HUES64 (cell line): ENCODE measurements around the gene PLCXD3. TPM values are rescaled to one million over a fixed set of nuclear protein-coding genes. Genes with fewer than 3 reads are reported as not detected.

Experiments
- H3K27ac ChIP-seq: 2 replicates; pipeline ENCODE4 v1.7.0; 2013; ENCODE audit warnings: low read depth, low read length, inconsistent platforms
- H3K27me3 ChIP-seq: 2 replicates; pipeline ENCODE4 v1.6.1; 2013; ENCODE audit warnings: mild to moderate bottlenecking, low read length; ENCODE audit not compliant: insufficient read depth
- H3K36me3 ChIP-seq: 2 replicates; pipeline ENCODE4 v1.6.1; 2013; ENCODE audit warnings: mild to moderate bottlenecking, low read length; ENCODE audit not compliant: insufficient read depth
- H3K4me1 ChIP-seq: 2 replicates; pipeline ENCODE4 v1.6.1; 2013; ENCODE audit warnings: mild to moderate bottlenecking, low read length, moderate library complexity; ENCODE audit not compliant: insufficient read depth
- H3K4me3 ChIP-seq: 2 replicates; pipeline ENCODE4 v1.5.1; 2013; ENCODE audit warnings: mild to moderate bottlenecking, low read length, moderate library complexity
- H3K9ac ChIP-seq: 2 replicates; pipeline ENCODE4 v1.6.1; 2013; ENCODE audit warnings: mild to moderate bottlenecking, low read depth, low read length
- H3K9me3 ChIP-seq: 2 replicates; pipeline ENCODE4 v1.6.1; 2013; ENCODE audit warnings: low read depth, low read length; ENCODE audit not compliant: insufficient read depth
- WGBS: fragments of 150-250, 120-280 bp; methylation state at CpG from one replicate; pipeline ENCODE4 v1.1.7; 2013; ENCODE audit warnings: missing lambda C conversion rate; 5-methylcytosine and 5-hydroxymethylcytosine counted together
- polyA plus RNA-seq, 2 experiments: library from polyadenylated mRNA; stranded (reverse); fragments of 50-300 nt; gene quantifications; one replicate each; pipeline ENCODE4 v1.2.3, GENCODE V29; 2013

Gene PLCXD3, protein sequence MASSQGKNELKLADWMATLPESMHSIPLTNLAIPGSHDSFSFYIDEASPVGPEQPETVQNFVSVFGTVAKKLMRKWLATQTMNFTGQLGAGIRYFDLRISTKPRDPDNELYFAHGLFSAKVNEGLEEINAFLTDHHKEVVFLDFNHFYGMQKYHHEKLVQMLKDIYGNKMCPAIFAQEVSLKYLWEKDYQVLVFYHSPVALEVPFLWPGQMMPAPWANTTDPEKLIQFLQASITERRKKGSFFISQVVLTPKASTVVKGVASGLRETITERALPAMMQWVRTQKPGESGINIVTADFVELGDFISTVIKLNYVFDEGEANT
- 0.20 TPM for polyA plus RNA-seq (2013, experiment 1 of 2)
- 0.13 TPM for polyA plus RNA-seq (2013, experiment 2 of 2)

- Histone ChIP-seq H3K9me3 (no peaks in the 10 kb centered on the region), H3K9ac (no peak within 1 kb of the TSS; the same call in 1 of the 2 replicates), H3K27me3 (peaks cover 40% of the 10 kb centered on the region), H3K27ac (no peak within 1 kb of the TSS), H3K4me3 (peak within 1 kb of the TSS; percentile 66), H3K4me1 (no peaks in the 10 kb centered on the region; the same call in none of the 2 replicates), H3K36me3 (no peaks in the 10 kb centered on the region)
- 3% methylated on average over 41 of the region's 41 CpGs for WGBS
These were observed at the start of gene PLCXD3 for GRCh38 chr5:41510176-41510831. PLCXD3 (minus strand) TSS chr5:41510601; CDS start chr5:41510526, 75 bp downstream.

DNA sequence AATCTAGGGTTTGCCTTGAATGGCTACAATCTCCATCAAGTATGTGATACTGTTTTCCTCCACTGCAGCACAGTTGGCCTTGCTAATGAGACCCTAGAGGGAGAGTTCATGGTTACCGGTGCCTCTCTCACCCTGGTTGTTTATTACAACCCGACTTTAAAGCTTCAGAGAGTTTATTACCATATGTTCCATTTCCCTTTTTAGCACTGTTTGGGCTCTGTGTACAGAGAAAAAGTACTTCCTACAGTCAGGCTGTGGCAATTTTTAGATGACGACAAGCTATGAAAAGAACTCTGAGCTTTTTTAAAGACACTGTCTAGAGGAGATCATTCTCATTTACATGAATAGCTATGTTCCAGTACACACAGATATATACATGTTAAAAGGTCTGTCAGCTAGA lies 48.8 kb upstream of the PLCXD3 start:
- H3K27me3 ChIP-seq = no peaks in the 10 kb centered on the region
- H3K9me3 ChIP-seq = no peaks in the 10 kb centered on the region
- no peaks in the 10 kb centered on the region for H3K4me1 ChIP-seq
- WGBS = 87% methylated on average over 3 of the region's 3 CpGs
- no peak overlapping the region for H3K9ac ChIP-seq
- H3K36me3 ChIP-seq = no peaks in the 10 kb centered on the region
- H3K4me3 ChIP-seq = no peak overlapping the region
- no peak overlapping the region for H3K27ac ChIP-seq

- H3K36me3 ChIP-seq = no peaks in the 10 kb centered on the region
- no peaks in the 10 kb centered on the region for H3K27me3 ChIP-seq
- H3K9ac ChIP-seq = no peak overlapping the region
- no peak overlapping the region for H3K4me3 ChIP-seq
- WGBS = no CpG with 5 or more reads among the region's 1 CpG
- H3K9me3 ChIP-seq = no peaks in the 10 kb centered on the region
- no peaks in the 10 kb centered on the region for H3K4me1 ChIP-seq
- no peak overlapping the region for H3K27ac ChIP-seq
These were observed 47.9 kb upstream of the PLCXD3 start for GRCh38 chr5:41558295-41558694.

GRCh38 chr5:41547991-41548390 lies 37.6 kb upstream of the PLCXD3 start:
- Histone ChIP-seq H3K9me3 (peaks cover 5% of the 10 kb centered on the region; the same call in 1 of the 2 replicates), H3K36me3 (no peaks in the 10 kb centered on the region), H3K9ac (no peak overlapping the region), H3K27me3 (no peaks in the 10 kb centered on the region), H3K27ac (no peak overlapping the region), H3K4me3 (no peak overlapping the region), H3K4me1 (no peaks in the 10 kb centered on the region)
- 83% methylated on average over 1 of the region's 1 CpG for WGBS

- Histone ChIP-seq H3K4me1 (no peaks in the 10 kb centered on the region), H3K4me3 (no peak overlapping the region), H3K36me3 (no peaks in the 10 kb centered on the region), H3K27ac (no peak overlapping the region), H3K9me3 (no peaks in the 10 kb centered on the region), H3K9ac (no peak overlapping the region), H3K27me3 (no peaks in the 10 kb centered on the region)
These were observed 31.8 kb upstream of the PLCXD3 start for GRCh38 chr5:41542183-41542582.

GRCh38 chr5:41539454-41539853 lies 29.1 kb upstream of the PLCXD3 start:
- no peaks in the 10 kb centered on the region for H3K4me1 ChIP-seq
- no peak overlapping the region for H3K4me3 ChIP-seq
- H3K27me3 ChIP-seq = no peaks in the 10 kb centered on the region
- H3K9me3 ChIP-seq = no peaks in the 10 kb centered on the region
- H3K27ac ChIP-seq = no peak overlapping the region
- WGBS = 98% methylated on average over 2 of the region's 2 CpGs
- no peak overlapping the region for H3K9ac ChIP-seq
- no peaks in the 10 kb centered on the region for H3K36me3 ChIP-seq

DNA sequence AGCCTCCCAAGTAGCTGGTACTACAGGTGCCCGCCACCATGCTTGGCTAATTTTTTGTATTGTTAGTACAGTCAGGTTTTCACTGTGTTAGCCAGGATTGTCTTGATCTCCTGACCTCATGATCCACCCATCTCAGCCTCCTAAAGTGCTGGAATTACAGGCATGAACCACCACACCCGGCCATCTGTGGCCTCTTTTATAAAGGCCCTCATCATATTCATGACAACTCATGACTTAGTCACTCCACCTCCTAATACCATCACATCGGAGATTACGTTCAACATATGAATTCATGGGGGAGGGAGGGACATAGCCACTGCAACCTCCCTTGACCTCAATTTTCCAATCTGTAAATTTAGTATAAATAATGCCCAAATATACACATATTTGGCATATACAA lies 27.2 kb upstream of the PLCXD3 start:
- Histone ChIP-seq H3K9ac (no peak overlapping the region), H3K4me3 (no peak overlapping the region), H3K27ac (no peak overlapping the region), H3K36me3 (no peaks in the 10 kb centered on the region), H3K4me1 (no peaks in the 10 kb centered on the region), H3K27me3 (no peaks in the 10 kb centered on the region), H3K9me3 (no peaks in the 10 kb centered on the region)
- WGBS = 96% methylated on average over 3 of the region's 4 CpGs

DNA sequence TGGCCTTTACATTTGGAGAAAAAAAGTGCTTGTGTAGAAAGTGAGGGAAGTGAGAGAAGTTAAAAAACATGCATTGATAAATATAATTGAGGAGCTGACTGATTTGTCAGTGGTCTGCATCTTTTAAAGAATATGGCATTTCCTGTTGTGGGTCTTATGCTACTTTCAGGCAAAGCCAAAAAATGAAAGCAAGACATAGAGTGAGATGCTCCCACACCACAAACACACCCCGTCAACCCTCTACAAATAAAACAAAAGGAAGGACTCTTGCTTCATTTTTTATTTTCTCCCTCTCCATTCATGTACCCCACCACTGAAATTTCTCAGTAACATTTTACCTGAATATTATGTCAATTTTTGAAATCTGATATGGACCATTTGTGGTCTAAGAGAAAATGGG lies 22.1 kb upstream of the PLCXD3 start:
- Histone ChIP-seq H3K27me3 (no peaks in the 10 kb centered on the region), H3K4me3 (no peak overlapping the region), H3K27ac (no peak overlapping the region), H3K36me3 (no peaks in the 10 kb centered on the region), H3K4me1 (no peaks in the 10 kb centered on the region), H3K9me3 (no peaks in the 10 kb centered on the region), H3K9ac (no peak overlapping the region)
- 85% methylated on average over 1 of the region's 1 CpG for WGBS

- H3K27ac ChIP-seq = no peak overlapping the region
- WGBS = 82% methylated on average over 5 of the region's 5 CpGs
These were observed 16.9 kb upstream of the PLCXD3 start for GRCh38 chr5:41527201-41527779.

DNA sequence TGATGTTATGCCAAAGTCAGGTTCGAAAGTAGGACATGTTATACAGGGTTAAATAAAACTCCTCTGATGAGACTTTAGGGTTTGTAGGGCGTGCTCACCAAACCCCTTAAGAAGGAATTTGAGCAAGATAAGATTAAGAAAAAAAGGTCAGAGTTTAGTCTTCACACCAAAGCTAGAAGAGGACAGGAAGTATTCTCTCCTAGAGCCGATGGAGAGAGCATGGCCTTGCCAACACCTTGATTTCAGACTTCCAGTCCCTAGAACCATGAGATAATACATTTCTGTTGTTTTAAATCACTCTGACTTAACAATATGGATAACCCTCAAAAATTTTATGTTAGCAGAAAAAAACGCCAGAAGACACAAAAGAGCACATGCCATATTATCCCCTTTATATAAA lies 16.3 kb upstream of the PLCXD3 start:
- no peaks in the 10 kb centered on the region for H3K36me3 ChIP-seq
- H3K9ac ChIP-seq = no peak overlapping the region
- 83% methylated on average over 4 of the region's 4 CpGs for WGBS
- H3K9me3 ChIP-seq = no peaks in the 10 kb centered on the region
- no peaks in the 10 kb centered on the region for H3K27me3 ChIP-seq
- no peak overlapping the region for H3K4me3 ChIP-seq
- no peaks in the 10 kb centered on the region for H3K4me1 ChIP-seq
- H3K27ac ChIP-seq = no peak overlapping the region

More at GRCh38 chr5:41527201-41527779, 16.9 kb upstream of the PLCXD3 start:
- Histone ChIP-seq H3K9ac (no peak overlapping the region), H3K27me3 (no peaks in the 10 kb centered on the region), H3K36me3 (no peaks in the 10 kb centered on the region), H3K9me3 (no peaks in the 10 kb centered on the region), H3K4me1 (no peaks in the 10 kb centered on the region), H3K4me3 (no peak overlapping the region)

DNA sequence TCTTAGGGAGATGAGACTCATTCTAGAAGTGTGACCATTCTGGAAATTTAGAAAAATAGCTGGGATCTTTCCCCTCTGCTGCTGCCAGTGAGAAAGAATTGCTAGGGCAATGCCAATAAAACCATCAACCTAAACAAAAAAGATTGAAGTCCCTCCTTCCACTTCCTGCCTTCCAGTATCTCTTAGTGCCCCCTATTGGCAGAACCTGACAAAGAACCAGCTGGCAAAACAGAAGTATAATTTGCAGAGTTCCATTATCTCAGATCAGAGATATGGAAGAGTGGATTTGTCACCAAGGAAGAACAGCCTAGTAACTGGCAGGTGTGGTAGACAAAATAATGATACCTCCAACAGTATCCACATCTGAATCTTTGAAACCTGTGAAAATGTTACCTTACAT lies 13.8 kb upstream of the PLCXD3 start:
- H3K27me3 ChIP-seq = no peaks in the 10 kb centered on the region
- no peak overlapping the region for H3K4me3 ChIP-seq
- no peaks in the 10 kb centered on the region for H3K36me3 ChIP-seq
- no peak overlapping the region for H3K27ac ChIP-seq
- no peaks in the 10 kb centered on the region for H3K9me3 ChIP-seq
- H3K4me1 ChIP-seq = no peaks in the 10 kb centered on the region
- no peak overlapping the region for H3K9ac ChIP-seq
